H54 (cell line): ENCODE results near the gene RAB7B.

Experiments
- DNase-seq: peaks from one replicate; pipeline ENCODE4 v3.0.0; 2011; ENCODE audit warnings: low spot score, mixed read lengths; ENCODE audit not compliant: insufficient read length
- FAIRE-seq: peaks from 3 replicates; lab custom pipeline; 2011; peaks lifted over from hg19 to GRCh38; lab: Jason Lieb, UNC
- POLR2A ChIP-seq: IDR thresholded peaks from 2 replicates; pipeline ENCODE4 v1.6.1; 2011; ENCODE audit warnings: low read depth, mild to moderate bottlenecking, low read length

RAB7B gene

GRCh38 chr1:205967554-205968335 lies 35.5 kb downstream of the RAB7B start:
- no peak for TF ChIP-seq POLR2A
- FAIRE-seq (no peak), DNase-seq (peak; percentile 27)

- FAIRE-seq = no peak
Measured at GRCh38 chr1:205965036-205965884, 37.9 kb downstream of the RAB7B start.

GRCh38 chr1:205963352-205964155 lies 39.6 kb downstream of the RAB7B start:
- DNase-seq (peak; percentile 87), FAIRE-seq (no peak)
- TF ChIP-seq POLR2A = no peak

More at GRCh38 chr1:205965036-205965884, 37.9 kb downstream of the RAB7B start:
- TF ChIP-seq POLR2A = no peak
- no peak for DNase-seq

- DNase-seq (no peak), FAIRE-seq (no peak)
- no peak for TF ChIP-seq POLR2A
Measured at GRCh38 chr1:205962821-205963221, 40.4 kb downstream of the RAB7B start.

- FAIRE-seq = no peak
- no peak for DNase-seq
- no peak for TF ChIP-seq POLR2A
Measured at GRCh38 chr1:205961991-205962820, 41.0 kb downstream of the RAB7B start.

GRCh38 chr1:205961405-205961804 lies 41.8 kb downstream of the RAB7B start:
- TF ChIP-seq POLR2A = no peak
- no peak for FAIRE-seq
- DNase-seq = no peak

- no peak for TF ChIP-seq POLR2A
- DNase-seq = no peak
- FAIRE-seq = no peak
Measured at GRCh38 chr1:205959789-205960188, 43.4 kb downstream of the RAB7B start.

- DNase-seq (no peak), FAIRE-seq (no peak)
- no peak for TF ChIP-seq POLR2A
Measured at GRCh38 chr1:205955499-205955898, 47.7 kb downstream of the RAB7B start.

GRCh38 chr1:205954819-205955404 lies 48.3 kb downstream of the RAB7B start:
- no peak for TF ChIP-seq POLR2A
- no peak for FAIRE-seq

GRCh38 chr1:205951746-205952145 lies 51.4 kb downstream of the RAB7B start:
- FAIRE-seq (no peak), DNase-seq (no peak)

More at GRCh38 chr1:205954819-205955404, 48.3 kb downstream of the RAB7B start:
- DNase-seq = no peak

GRCh38 chr1:205950826-205951549 lies 52.2 kb downstream of the RAB7B start:
- DNase-seq (peak; percentile 59), FAIRE-seq (no peak)
- no peak for TF ChIP-seq POLR2A

More at GRCh38 chr1:205951746-205952145, 51.4 kb downstream of the RAB7B start:
- no peak for TF ChIP-seq POLR2A

GRCh38 chr1:205950280-205950679 lies 52.9 kb downstream of the RAB7B start:
- no peak for DNase-seq

More at GRCh38 chr1:205950280-205950679, 52.9 kb downstream of the RAB7B start:
- no peak for TF ChIP-seq POLR2A
- no peak for FAIRE-seq
